MCF 10A (cell line): ENCODE measurements around the gene HMGN5. TPM values are rescaled to one million over a fixed set of nuclear protein-coding genes. Genes with fewer than 3 reads are reported as not detected.

Experiments
- BruUV-seq: library from RNA; stranded (reverse); fragments of 400-500 nt; replicated peaks from 2 replicates; lab custom pipeline; 2021; lab: Mats Ljungman, UMichigan
- CTCF ChIA-PET: fragments of 300-600 bp; sonication (Branson Sonifier 250); formaldehyde crosslinking; extraction: SDS; loops from one replicate; lab custom pipeline; 2021; ENCODE audit warnings: antibody characterized with exemption, inconsistent platforms; lab: Yijun Ruan, JAX
- POLR2A ChIA-PET: fragments of 300-600, 350-650 bp; sonication (Branson Sonifier 250); formaldehyde crosslinking; extraction: SDS; loops from one replicate; lab custom pipeline; 2020; ENCODE audit warnings: antibody characterized with exemption, inconsistent platforms; lab: Yijun Ruan, JAX
- DNase-seq: peaks from one replicate; pipeline ENCODE4 v3.0.0-alpha.2; 2018; ENCODE audit not compliant: unreplicated experiment
- H3K27ac Mint-ChIP-seq: one replicate; pipeline ENCODE4 v1.8.0; 2022; ENCODE audit warnings: mild to moderate bottlenecking, low read depth, mixed read lengths; ENCODE audit not compliant: unreplicated experiment
- H3K27me3 Mint-ChIP-seq: one replicate; pipeline ENCODE4 v1.8.0; 2022; ENCODE audit warnings: mixed read lengths; ENCODE audit not compliant: insufficient read depth, unreplicated experiment
- H3K36me3 Mint-ChIP-seq: one replicate; pipeline ENCODE4 v1.8.0; 2022; ENCODE audit warnings: mild to moderate bottlenecking, moderate library complexity, mixed read lengths; ENCODE audit not compliant: insufficient read depth, unreplicated experiment
- H3K4me1 Mint-ChIP-seq: one replicate; pipeline ENCODE4 v1.8.0; 2022; ENCODE audit warnings: mixed read lengths; ENCODE audit not compliant: insufficient read depth, unreplicated experiment
- H3K4me3 Mint-ChIP-seq: one replicate; pipeline ENCODE4 v1.8.0; 2022; ENCODE audit warnings: mild to moderate bottlenecking, moderate library complexity, mixed read lengths; ENCODE audit not compliant: unreplicated experiment
- H3K9me3 Mint-ChIP-seq: one replicate; pipeline ENCODE4 v1.8.0; 2022; ENCODE audit warnings: mixed read lengths; ENCODE audit not compliant: unreplicated experiment
- intact Hi-C: fragments of 100-400 bp; cut with micrococcal nuclease; formaldehyde crosslinking; loops from 2 replicates; pipeline ENCODE4 v1.14.1; 2022
- total RNA-seq: library from RNA; stranded (reverse); gene quantifications from 2 replicates; pipeline ENCODE4 v1.2.3, GENCODE V29; 2022
- TF ChIP-seq, protein P1 (sequence below): fragments of 200-600 bp; IDR thresholded peaks from one replicate; pipeline ENCODE4 v1.8.0; 2022; ENCODE audit warnings: antibody characterized with exemption, mild to moderate bottlenecking; ENCODE audit not compliant: unreplicated experiment

The HMGN5 gene
- total RNA-seq, 1 experiment from 2014 or later: 11.8 TPM

DNA sequence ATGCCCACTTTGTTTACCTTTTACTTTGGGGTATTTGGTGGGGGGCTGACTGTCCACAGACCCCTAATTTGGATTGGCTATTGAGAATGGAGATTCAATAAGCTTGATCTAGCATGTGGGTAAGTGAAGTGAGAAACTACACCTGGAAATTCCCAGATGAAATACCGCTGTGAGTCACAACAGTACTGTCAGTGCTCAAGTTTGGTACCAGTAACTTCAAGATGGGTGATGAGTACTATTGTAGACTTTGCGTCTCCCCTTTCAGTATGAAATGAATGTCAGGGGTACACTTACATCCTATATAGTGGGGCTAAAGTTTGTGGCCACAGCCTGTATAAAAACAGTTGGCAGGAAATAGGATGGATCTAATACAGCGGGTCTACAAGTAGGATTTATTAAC is 33.3 kb downstream of the HMGN5 start:
- BruUV-seq: no TSS peak
- CTCF ChIA-PET: interaction anchor here (0.6 to 0.7 kb wide), 3 partner anchors 34 to 882 kb away, joined by 3 to 5 read pairs (median 3); no protein-coding TSS in a partner anchor
- intact Hi-C loops: no loop called here
- Mint-ChIP-seq H3K36me3 (no peaks in the 10 kb centered on the region), H3K4me3 (no peak overlapping the region), H3K9me3 (no peaks in the 10 kb centered on the region), H3K27ac (no peak overlapping the region), H3K27me3 (no peaks in the 10 kb centered on the region), H3K4me1 (no peaks in the 10 kb centered on the region)
- no peak for DNase-seq
- POLR2A ChIA-PET: no interaction called here
- TF ChIP-seq, protein P1, sequence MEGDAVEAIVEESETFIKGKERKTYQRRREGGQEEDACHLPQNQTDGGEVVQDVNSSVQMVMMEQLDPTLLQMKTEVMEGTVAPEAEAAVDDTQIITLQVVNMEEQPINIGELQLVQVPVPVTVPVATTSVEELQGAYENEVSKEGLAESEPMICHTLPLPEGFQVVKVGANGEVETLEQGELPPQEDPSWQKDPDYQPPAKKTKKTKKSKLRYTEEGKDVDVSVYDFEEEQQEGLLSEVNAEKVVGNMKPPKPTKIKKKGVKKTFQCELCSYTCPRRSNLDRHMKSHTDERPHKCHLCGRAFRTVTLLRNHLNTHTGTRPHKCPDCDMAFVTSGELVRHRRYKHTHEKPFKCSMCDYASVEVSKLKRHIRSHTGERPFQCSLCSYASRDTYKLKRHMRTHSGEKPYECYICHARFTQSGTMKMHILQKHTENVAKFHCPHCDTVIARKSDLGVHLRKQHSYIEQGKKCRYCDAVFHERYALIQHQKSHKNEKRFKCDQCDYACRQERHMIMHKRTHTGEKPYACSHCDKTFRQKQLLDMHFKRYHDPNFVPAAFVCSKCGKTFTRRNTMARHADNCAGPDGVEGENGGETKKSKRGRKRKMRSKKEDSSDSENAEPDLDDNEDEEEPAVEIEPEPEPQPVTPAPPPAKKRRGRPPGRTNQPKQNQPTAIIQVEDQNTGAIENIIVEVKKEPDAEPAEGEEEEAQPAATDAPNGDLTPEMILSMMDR: no peak

DNA sequence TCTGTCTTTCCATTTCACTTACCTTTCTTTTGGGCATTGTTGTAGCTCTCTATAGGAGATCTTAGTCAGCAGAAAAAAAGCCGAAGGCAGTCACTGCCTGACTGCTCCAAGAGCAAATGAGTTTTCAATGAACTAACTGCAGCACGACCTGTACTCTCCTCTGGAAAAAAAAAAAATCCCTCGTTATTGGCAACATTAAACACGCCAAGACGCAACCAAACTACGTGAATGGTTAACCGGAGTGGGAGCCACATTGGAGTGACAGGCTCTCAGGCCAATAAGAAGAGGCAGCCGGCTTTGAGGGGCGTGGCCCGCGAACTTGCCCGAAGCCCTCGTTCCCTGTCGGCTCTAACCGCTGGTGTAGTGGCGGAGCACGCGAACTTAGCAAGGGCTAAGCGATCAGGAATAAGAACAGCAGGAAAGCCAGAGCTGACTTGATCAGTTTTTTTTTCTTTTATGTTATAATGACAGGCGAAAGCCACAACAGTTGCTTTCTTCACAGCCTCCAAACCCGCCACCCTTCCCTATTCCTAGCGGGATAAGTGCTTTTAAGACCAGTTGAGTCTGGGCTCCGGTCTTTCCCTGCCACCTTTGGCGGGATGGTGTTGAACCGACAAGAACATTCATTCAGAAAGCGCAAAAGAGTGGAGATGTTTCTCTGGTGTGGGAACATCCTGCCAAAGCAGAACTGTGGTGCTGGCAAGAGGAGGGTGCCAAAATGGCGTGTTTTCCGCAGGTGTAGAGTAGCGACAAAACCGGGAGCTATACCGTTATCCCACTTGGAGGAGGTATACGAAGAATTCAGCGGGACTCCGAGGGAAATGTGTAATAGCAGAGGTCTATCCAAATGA is 80.0 kb downstream of the HMGN5 start:
- POLR2A ChIA-PET: interaction anchor here (0.9 to 3.8 kb wide), 10 partner anchors 37 to 312 kb away, joined by 3 to 33 read pairs (median 5); partner anchors contain the start of genes BRWD3, HMGN5 and SH3BGRL
- TF ChIP-seq, protein P1: no peak
- Mint-ChIP-seq H3K36me3 (no peaks in the 10 kb centered on the region), H3K27me3 (no peaks in the 10 kb centered on the region), H3K27ac (peak overlapping the region; percentile 69), H3K9me3 (no peaks in the 10 kb centered on the region), H3K4me1 (no peaks in the 10 kb centered on the region), H3K4me3 (peak overlapping the region; percentile 80)
- intact Hi-C loops: loop anchor here (1.0 to 2.0 kb wide), 2 partner anchors 242 to 313 kb away; partner anchors contain the start of gene BRWD3
- DNase-seq: peak; percentile 94
- BruUV-seq: no TSS peak
- CTCF ChIA-PET: interaction anchor here (0.6 to 2.7 kb wide), 8 partner anchors 60 to 312 kb away, joined by 3 to 14 read pairs (median 4); partner anchors contain the start of gene BRWD3

DNA sequence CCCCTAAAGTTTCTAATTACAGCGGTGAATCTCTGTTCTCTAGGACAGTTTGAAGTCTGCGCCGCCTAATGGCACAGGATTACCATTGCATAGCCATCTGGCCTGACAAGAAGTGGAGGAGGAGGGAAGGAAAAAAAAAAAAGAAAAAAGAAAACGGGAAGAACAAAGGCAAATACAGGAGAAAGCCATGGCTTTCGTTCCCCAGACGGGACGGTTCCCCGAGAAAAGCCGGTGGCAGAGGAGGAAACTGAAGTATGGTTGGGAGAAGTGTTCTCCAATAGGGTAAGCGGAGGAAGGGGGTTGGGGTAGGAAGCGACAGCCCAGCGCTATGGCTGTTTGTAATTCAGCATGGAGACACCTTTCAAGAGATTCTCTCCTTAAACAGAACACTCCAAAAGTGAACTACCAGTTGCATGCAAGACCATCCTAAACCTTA is 80.8 kb downstream of the HMGN5 start:
- Mint-ChIP-seq H3K27me3 (no peaks in the 10 kb centered on the region), H3K4me3 (peak overlapping the region; percentile 80), H3K27ac (peak overlapping the region; percentile 69), H3K9me3 (no peaks in the 10 kb centered on the region), H3K4me1 (no peaks in the 10 kb centered on the region), H3K36me3 (no peaks in the 10 kb centered on the region)
- TF ChIP-seq, protein P1: peak; percentile 34
- ChIA-PET CTCF (interaction anchor here (0.6 to 2.7 kb wide), 12 partner anchors 14 to 448 kb away, joined by 3 to 14 read pairs (median 3); partner anchors contain the start of gene BRWD3), POLR2A (interaction anchor here (1.6 to 3.8 kb wide), 5 partner anchors 81 to 311 kb away, joined by 4 to 33 read pairs (median 6); partner anchors contain the start of genes BRWD3, HMGN5 and SH3BGRL)
- intact Hi-C loops: loop anchor here (1.0 to 2.0 kb wide), 2 partner anchors 242 to 312 kb away; partner anchors contain the start of gene BRWD3
- peak; percentile 79 for DNase-seq
- TSS peak; percentile 52 for BruUV-seq
